H9 (cell line): ENCODE results near the gene DPP10. TPM values are rescaled to one million over a fixed set of nuclear protein-coding genes. Genes with fewer than 3 reads are reported as not detected.

Source experiments
- DNase-seq: peaks from one replicate; pipeline ENCODE4 v3.0.0-alpha.2; 2017
- H2AFZ ChIP-seq: one replicate; pipeline ENCODE4 v1.6.1; 2013; ENCODE audit warnings: mild to moderate bottlenecking, low read length, control low read depth, moderate library complexity
- H2AK5ac ChIP-seq: 2 replicates; pipeline ENCODE4 v1.6.1; 2013; ENCODE audit warnings: low read length, control low read depth, mixed read lengths; ENCODE audit not compliant: insufficient read length
- H2BK120ac ChIP-seq: one replicate; pipeline ENCODE4 v1.6.1; 2013; ENCODE audit warnings: low read depth, mild to moderate bottlenecking, low read length, control low read depth, inconsistent platforms; ENCODE audit not compliant: poor library complexity, severe bottlenecking
- H2BK12ac ChIP-seq: 2 replicates; pipeline ENCODE4 v1.6.1; 2013; ENCODE audit warnings: low read length, control low read depth, mixed read lengths, low read depth; ENCODE audit not compliant: insufficient read length
- H2BK15ac ChIP-seq: 2 replicates; pipeline ENCODE4 v1.6.1; 2013; ENCODE audit warnings: low read depth, low read length, control low read depth
- H2BK20ac ChIP-seq: one replicate; pipeline ENCODE4 v1.6.1; 2013; ENCODE audit warnings: low read depth, mild to moderate bottlenecking, low read length, control low read depth, inconsistent platforms; ENCODE audit not compliant: poor library complexity, severe bottlenecking
- H2BK5ac ChIP-seq: 2 replicates; pipeline ENCODE4 v1.6.1; 2013; ENCODE audit warnings: low read length, control low read depth, mixed read lengths; ENCODE audit not compliant: insufficient read length
- H3K14ac ChIP-seq: 2 replicates; pipeline ENCODE4 v1.6.1; 2013; ENCODE audit warnings: low read length, control low read depth; ENCODE audit not compliant: insufficient read depth
- H3K18ac ChIP-seq: 2 replicates; pipeline ENCODE4 v1.6.1; 2013; ENCODE audit warnings: low read depth, mild to moderate bottlenecking, mixed read lengths, low read length, control low read depth; ENCODE audit not compliant: insufficient read length
- H3K23ac ChIP-seq: 2 replicates; pipeline ENCODE4 v1.6.1; 2013; ENCODE audit warnings: low read length, control low read depth, mixed read lengths, low read depth; ENCODE audit not compliant: insufficient read length
- H3K23me2 ChIP-seq: 2 replicates; pipeline ENCODE4 v1.6.1; 2013; ENCODE audit warnings: low read depth, mild to moderate bottlenecking, mixed read lengths, low read length, control low read depth; ENCODE audit not compliant: insufficient read length, poor library complexity, severe bottlenecking
- H3K27ac ChIP-seq: 2 replicates; pipeline ENCODE4 v1.5.1; 2013; ENCODE audit warnings: low read length, control low read depth, mixed read lengths, low read depth; ENCODE audit not compliant: insufficient read length
- H3K27me3 ChIP-seq: 2 replicates; pipeline ENCODE4 v1.6.1; 2013; ENCODE audit warnings: low read length, control low read depth, inconsistent platforms; ENCODE audit not compliant: insufficient read depth
- H3K4ac ChIP-seq: 2 replicates; pipeline ENCODE4 v1.6.1; 2013; ENCODE audit warnings: low read depth, mild to moderate bottlenecking, control low read depth, inconsistent platforms, low read length, moderate library complexity
- H3K4me1 ChIP-seq: 2 replicates; pipeline ENCODE4 v1.6.1; 2013; ENCODE audit warnings: low read length, control low read depth, inconsistent platforms; ENCODE audit not compliant: insufficient read depth
- H3K4me2 ChIP-seq: 2 replicates; pipeline ENCODE4 v1.6.1; 2013; ENCODE audit warnings: low read length, control low read depth, mixed read lengths; ENCODE audit not compliant: insufficient read length, insufficient read depth
- H3K56ac ChIP-seq: 2 replicates; pipeline ENCODE4 v1.6.1; 2013; ENCODE audit warnings: low read depth, mild to moderate bottlenecking, mixed read lengths, low read length, control low read depth; ENCODE audit not compliant: insufficient read length
- H3K79me1 ChIP-seq: 2 replicates; pipeline ENCODE4 v1.6.1; 2013; ENCODE audit warnings: low read depth, mild to moderate bottlenecking, moderate library complexity, low read length, control low read depth, inconsistent platforms; ENCODE audit not compliant: insufficient read depth, poor library complexity, severe bottlenecking
- H3K79me2 ChIP-seq: 2 replicates; pipeline ENCODE4 v1.6.1; 2013; ENCODE audit warnings: low read length, control low read depth, inconsistent platforms; ENCODE audit not compliant: insufficient read depth
- H3K9ac ChIP-seq: 2 replicates; pipeline ENCODE4 v1.6.1; 2013; ENCODE audit warnings: low read length, control low read depth, mixed read lengths; ENCODE audit not compliant: insufficient read length; ENCODE audit errors: extremely low read depth
- H3K9me3 ChIP-seq: one replicate; pipeline ENCODE4 v1.6.1; 2013; ENCODE audit warnings: low read depth, low read length, inconsistent platforms; ENCODE audit not compliant: control insufficient read depth
- H3T11ph ChIP-seq: one replicate; pipeline ENCODE4 v1.6.1; 2013; ENCODE audit warnings: mild to moderate bottlenecking, low read length, control low read depth, inconsistent platforms
- H4K20me1 ChIP-seq: one replicate; pipeline ENCODE4 v1.6.1; 2013; ENCODE audit not compliant: control insufficient read depth, insufficient read length, insufficient read depth
- H4K5ac ChIP-seq: 2 replicates; pipeline ENCODE4 v1.6.1; 2013; ENCODE audit warnings: low read depth, mild to moderate bottlenecking, mixed read lengths, low read length, control low read depth; ENCODE audit not compliant: insufficient read length
- H4K8ac ChIP-seq: replicated peaks from 2 replicates; pipeline ENCODE4 v1.6.1; 2013; ENCODE audit warnings: low read length, control low read depth, mixed read lengths, low read depth; ENCODE audit not compliant: insufficient read length
- H4K91ac ChIP-seq: 2 replicates; pipeline ENCODE4 v1.6.1; 2013; ENCODE audit warnings: low read depth, mild to moderate bottlenecking, moderate library complexity, mixed read lengths, low read length, control low read depth; ENCODE audit not compliant: insufficient read length
- H3K27ac Mint-ChIP-seq, 3 experiments: 2 replicates in 2 of 3; 3 replicates in 1 of 3; pipeline ENCODE4 v1.8.0; 2020 to 2021; ENCODE audit warnings: mixed read lengths in 3 of 3, mild to moderate bottlenecking in 1 of 3, moderate library complexity in 1 of 3
- H3K27me3 Mint-ChIP-seq: 2 replicates; pipeline ENCODE4 v1.8.0; 2021; ENCODE audit warnings: low read depth, mild to moderate bottlenecking, moderate library complexity, mixed read lengths
- H3K36me3 Mint-ChIP-seq, 3 experiments: 2 replicates in 2 of 3; 3 replicates in 1 of 3; pipeline ENCODE4 v1.8.0; 2020 to 2021; ENCODE audit warnings: low read depth in 3 of 3, mixed read lengths in 3 of 3; ENCODE audit not compliant: insufficient read depth in 1 of 3
- H3K4me1 Mint-ChIP-seq, 2 experiments: 2 replicates each; pipeline ENCODE4 v1.8.0; 2020; ENCODE audit warnings: mixed read lengths in 2 of 2
- H3K4me3 Mint-ChIP-seq, 2 experiments: 2 replicates in 1 of 2; 3 replicates in 1 of 2; pipeline ENCODE4 v1.8.0; 2020 to 2021; ENCODE audit warnings: mild to moderate bottlenecking in 2 of 2, mixed read lengths in 2 of 2, moderate library complexity in 1 of 2
- H3K9me3 Mint-ChIP-seq, 2 experiments: 2 replicates in 1 of 2; 3 replicates in 1 of 2; pipeline ENCODE4 v1.8.0; 2020; ENCODE audit warnings: mild to moderate bottlenecking in 2 of 2, mixed read lengths in 2 of 2, moderate library complexity in 1 of 2
- CTCF ChIP-seq: fragments of 200-600 bp; sonication (generic); conservative IDR thresholded peaks from 3 replicates; pipeline ENCODE4 v1.8.0; 2021; ENCODE audit warnings: antibody characterized with exemption, mild to moderate bottlenecking
- WGBS: extraction: QIAGEN DNeasy Blood & Tissue Kit; methylation state at CpG from one replicate; pipeline ENCODE4 v1.1.7; 2013; ENCODE audit warnings: missing lambda C conversion rate, low lambda C conversion rate, mixed read lengths; ENCODE audit not compliant: insufficient read length; ENCODE audit errors: extremely low coverage; 5-methylcytosine and 5-hydroxymethylcytosine counted together
- total RNA-seq: library from RNA; stranded (reverse); gene quantifications from 2 replicates; pipeline ENCODE4 v1.2.1, GENCODE V29; 2021

DPP10 gene
- total RNA-seq, 1 experiment from 2014 or later, result 11.3 TPM

DNA sequence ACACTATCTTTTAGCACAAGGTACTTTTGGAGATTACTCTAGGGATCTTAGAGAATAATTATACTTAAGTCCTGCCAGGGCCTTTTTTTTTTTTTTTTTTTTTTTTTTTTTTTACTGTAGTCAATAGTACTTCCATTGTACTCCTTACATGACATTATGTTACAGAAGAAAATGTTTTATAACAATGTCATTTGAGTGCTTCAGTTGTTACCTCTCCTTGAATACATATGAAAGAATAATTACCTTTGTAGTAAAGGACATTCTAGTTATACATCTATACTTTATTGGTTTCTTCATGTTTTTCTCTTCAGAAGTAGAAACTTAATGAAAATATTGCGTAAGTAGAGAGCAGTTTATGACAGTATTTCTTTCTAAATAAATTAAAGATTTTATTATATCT lies 834.9 kb downstream of the DPP10 start:
- H2BK20ac ChIP-seq, result no peak overlapping the region
- H3K9me3 ChIP-seq, result no peaks in the 10 kb centered on the region
- H3K4me3 Mint-ChIP-seq, result no peak overlapping the region
- no peaks in the 10 kb centered on the region for H4K20me1 ChIP-seq
- no peak overlapping the region for H3K56ac ChIP-seq
- H2AK5ac ChIP-seq, result no peak overlapping the region
- no peaks in the 10 kb centered on the region for H3K23me2 ChIP-seq
- H3K14ac ChIP-seq, result no peak overlapping the region
- no peak overlapping the region for H2BK15ac ChIP-seq
- no peak for TF ChIP-seq CTCF
- DNase-seq, result no peak
- H3K79me1 ChIP-seq, result no peaks in the 10 kb centered on the region
- H2BK120ac ChIP-seq, result no peak overlapping the region
- no peak overlapping the region for H4K8ac ChIP-seq
- WGBS, result no CpG with 5 or more reads among the region's 1 CpG
- no peak overlapping the region for H4K5ac ChIP-seq
- H3K4ac ChIP-seq, result no peak overlapping the region
- no peak overlapping the region for H4K91ac ChIP-seq
- no peak overlapping the region for H3K9ac ChIP-seq
- H3K36me3 Mint-ChIP-seq, result peaks cover 0 to 8% (median 4%) of the 10 kb centered on the region in 3 experiments; a peak in 6 of 7 replicates
- no peaks in the 10 kb centered on the region for H3K27me3 ChIP-seq
- H2BK12ac ChIP-seq, result no peak overlapping the region
- H3K79me2 ChIP-seq, result no peaks in the 10 kb centered on the region
- H3K4me1 Mint-ChIP-seq, result peaks cover 4 to 5% of the 10 kb centered on the region in 2 experiments
- H3K4me2 ChIP-seq, result no peak overlapping the region
- H3K27ac Mint-ChIP-seq, result no peak overlapping the region
- H3K23ac ChIP-seq, result no peak overlapping the region
- no peak overlapping the region for H2AFZ ChIP-seq
- H3K27me3 Mint-ChIP-seq, result no peaks in the 10 kb centered on the region
- H3T11ph ChIP-seq, result no peak overlapping the region
- no peaks in the 10 kb centered on the region for H3K4me1 ChIP-seq
- H3K18ac ChIP-seq, result no peak overlapping the region
- no peaks in the 10 kb centered on the region for H3K9me3 Mint-ChIP-seq
- H2BK5ac ChIP-seq, result no peak overlapping the region
- no peak overlapping the region for H3K27ac ChIP-seq
